HepG2 (cell line): Measurements from ENCODE around the gene RARS2. TPM values are rescaled to one million over a fixed set of nuclear protein-coding genes. Genes with fewer than 3 reads are reported as not detected.

Experiments used
- ATAC-seq: fragments of 200-7000 bp; cut with Tn5 transposase; 3 replicates; pipeline ENCODE4 v1.9.1; 2020; ENCODE audit warnings: mild to moderate bottlenecking, moderate library complexity
- BruUV-seq: library from RNA; stranded (reverse); fragments of 400-500 nt; replicated peaks from 2 replicates; lab custom pipeline; 2021; lab: Mats Ljungman, UMichigan
- CTCF ChIA-PET: fragments of 300-600 bp; formaldehyde crosslinking; extraction: SDS; loops from one replicate; lab custom pipeline; 2021; ENCODE audit warnings: low total read pairs, inconsistent platforms, low intra/inter-chr PET ratio; lab: Yijun Ruan, JAX
- POLR2A ChIA-PET: fragments of 350-600 bp; sonication (Branson Sonifier 250); formaldehyde crosslinking; loops from one replicate; lab custom pipeline; 2020; ENCODE audit warnings: antibody characterized with exemption, inconsistent platforms; lab: Yijun Ruan, JAX
- DNase-seq: peaks from one replicate; pipeline ENCODE4 v3.0.0-alpha.2; 2015; ENCODE audit warnings: low spot score
- FAIRE-seq: peaks from 3 replicates; lab custom pipeline; 2011; peaks lifted over from hg19 to GRCh38; lab: Jason Lieb, UNC
- H2AFZ ChIP-seq: one replicate; pipeline ENCODE4 v1.6.1; 2011; ENCODE audit warnings: low read length, inconsistent platforms
- H3K27ac ChIP-seq: fragments of 300-600 bp; 3 replicates; pipeline ENCODE4 v1.8.0; 2011; ENCODE audit warnings: mixed run types, mild to moderate bottlenecking, mixed read lengths, low read length, inconsistent platforms; ENCODE audit not compliant: insufficient read depth; ENCODE audit errors: extremely low read length
- H3K27me3 ChIP-seq, 2 experiments: fragments of 200-600 bp in 1 of 2; 2 replicates in 1 of 2; 3 replicates in 1 of 2; pipeline versions ENCODE4 v1.6.0 to v1.8.0; 2011; ENCODE audit warnings: low read length in 2 of 2, mild to moderate bottlenecking in 2 of 2, moderate library complexity in 2 of 2, inconsistent platforms in 1 of 2; ENCODE audit not compliant: insufficient read depth in 2 of 2, control insufficient read depth in 1 of 2
- H3K36me3 ChIP-seq, 2 experiments: fragments of 200-600 bp in 1 of 2; replicated peaks in 1 of 2; 2 replicates in 1 of 2; 3 replicates in 1 of 2; pipeline versions ENCODE4 v1.5.1 to v1.8.0; 2011; ENCODE audit warnings: low read length in 2 of 2, inconsistent platforms in 1 of 2; ENCODE audit not compliant: insufficient read depth in 2 of 2, control insufficient read depth in 1 of 2
- H3K4me1 ChIP-seq: 2 replicates; pipeline ENCODE4 v1.5.1; 2012; ENCODE audit warnings: low read length, inconsistent platforms; ENCODE audit not compliant: insufficient read depth
- H3K4me2 ChIP-seq: 2 replicates; pipeline ENCODE4 v1.6.0; 2011; ENCODE audit warnings: low read depth, low read length, inconsistent platforms
- H3K4me3 ChIP-seq, 3 experiments: fragments of 200-600 bp in 1 of 3; sonication (generic), shearing (Covaris generic) in 1 of 3; replicated peaks in 1 of 3; 2 replicates each; pipeline ENCODE4 v1.5.1; 2011 to 2016; ENCODE audit warnings: low read length in 3 of 3, inconsistent platforms in 2 of 3, low read depth in 2 of 3, mild to moderate bottlenecking in 2 of 3, control low read depth in 1 of 3, mixed read lengths in 1 of 3; ENCODE audit not compliant: insufficient read depth in 1 of 3
- H3K79me2 ChIP-seq: one replicate; pipeline ENCODE4 v1.6.1; 2011; ENCODE audit warnings: low read length, inconsistent platforms; ENCODE audit not compliant: insufficient read depth
- H3K9ac ChIP-seq: 2 replicates; pipeline ENCODE4 v1.6.0; 2011; ENCODE audit warnings: mild to moderate bottlenecking, low read depth, low read length, inconsistent platforms; ENCODE audit not compliant: insufficient read depth
- H3K9me3 ChIP-seq: 2 replicates; pipeline ENCODE4 v1.5.1; 2012; ENCODE audit warnings: mild to moderate bottlenecking, low read length
- H4K20me1 ChIP-seq: 2 replicates; pipeline ENCODE4 v1.6.0; 2011; ENCODE audit warnings: inconsistent platforms, mild to moderate bottlenecking, low read length, moderate library complexity; ENCODE audit not compliant: insufficient read depth
- ARID5B ChIP-seq: IDR thresholded peaks from 2 replicates; pipeline ENCODE4 v1.4.0; 2020; ENCODE audit warnings: mild to moderate bottlenecking, missing genetic modification reagents
- ELF3 ChIP-seq: IDR thresholded peaks from 2 replicates; pipeline ENCODE4 v1.6.1; 2016; ENCODE audit warnings: missing genetic modification reagents, missing compliant biosample characterization
- HNRNPH1 ChIP-seq: fragments of 200-400 bp; formaldehyde crosslinking; optimal IDR thresholded peaks from 2 replicates; pipeline ENCODE3; 2017; ENCODE audit warnings: mild to moderate bottlenecking, low read depth, low read length
- NFKB2 ChIP-seq: sonication (generic); formaldehyde crosslinking; IDR thresholded peaks from 2 replicates; pipeline ENCODE4 v1.4.0; 2020; ENCODE audit warnings: missing genetic modification reagents, borderline replicate concordance
- SALL2 ChIP-seq: sonication (generic); formaldehyde crosslinking; IDR thresholded peaks from 2 replicates; pipeline ENCODE4 v1.8.1; 2023; ENCODE audit warnings: mild to moderate bottlenecking, missing genetic modification reagents, inconsistent platforms
- ZNF317 ChIP-seq: sonication (generic); formaldehyde crosslinking; IDR thresholded peaks from 2 replicates; pipeline ENCODE4 v1.5.0; 2020; ENCODE audit warnings: mild to moderate bottlenecking, missing genetic modification reagents
- WGBS: methylation state at CpG from one replicate; pipeline ENCODE4 v1.1.6; 2017; ENCODE audit warnings: low lambda C conversion rate; 5-methylcytosine and 5-hydroxymethylcytosine counted together
- in situ Hi-C: cut with HindIII; loops from 2 replicates; pipeline ENCODE4 v1.10.0; 2017; ENCODE audit warnings: low pct_unique_long_range_greater_than_20kb; ENCODE audit not compliant: extremely low pct_ligation_motif_present
- intact Hi-C: fragments of 100-400 bp; cut with micrococcal nuclease; formaldehyde crosslinking; loops from one replicate; pipeline ENCODE4 v1.10.0; 2022; ENCODE audit not compliant: unreplicated experiment
- polyA plus RNA-seq, 8 experiments: library from polyadenylated mRNA; depleted of rRNA in 3 of 8; stranded (reverse) in 7 of 8; unstranded in 1 of 8; fragments of >200 nt; fragmentation: Illumina TruSeq in 4 of 8; extraction: Trizol in 4 of 8; gene quantifications; 2 replicates each; pipeline versions ENCODE4 v1.2.1 to v1.2.3, GENCODE V29; 2011 to 2016; ENCODE audit warnings: low read depth in 4 of 8, missing spikeins in 1 of 8, mixed read lengths in 1 of 8; ENCODE audit not compliant: insufficient read depth in 1 of 8
- total RNA-seq, 5 experiments: library from RNA; depleted of rRNA; stranded (reverse); fragments of >200 nt; fragmentation: Illumina TruSeq; extraction: Trizol; gene quantifications; 2 replicates each; pipeline ENCODE4 v1.2.3, GENCODE V29; 2016; ENCODE audit warnings: low read depth in 1 of 5

RARS2 gene
- total and polyA plus RNA-seq, 2 of the 13 experiments (the other 11 are each of a cell fraction or from before 2014, with no cell fraction given): 23.4 to 80.1 TPM

- Histone ChIP-seq H3K9me3 (no peaks in the 10 kb centered on the region), H3K79me2 (no peaks in the 10 kb centered on the region), H4K20me1 (no peaks in the 10 kb centered on the region), H3K9ac (no peak overlapping the region), H3K27ac (no peak overlapping the region), H3K4me2 (no peak overlapping the region), H3K36me3 (peaks cover 0 to 19% of the 10 kb centered on the region in 2 experiments; a peak in 4 of 5 replicates), H3K4me1 (peaks cover 26% of the 10 kb centered on the region), H3K4me3 (no peak overlapping the region), H2AFZ (no peak overlapping the region), H3K27me3 (no peaks in the 10 kb centered on the region)
- intact Hi-C loops: no loop called here
- in situ Hi-C loops: no loop called here
- FAIRE-seq: no peak
- TF ChIP-seq ELF3 (CRISPR knock-in tag): peak; percentile 72
- no peak for TF ChIP-seq HNRNPH1
- TF ChIP-seq ARID5B (CRISPR knock-in tag): 0 out of 2 replicates have a peak, but pooled peaks have one; percentile 20
- TF ChIP-seq NFKB2: no peak
- no peak for TF ChIP-seq SALL2 (CRISPR knock-in tag)
- peak; percentile 78 for TF ChIP-seq ZNF317
- BruUV-seq: no TSS peak
- ChIA-PET POLR2A (interaction anchor here (0.6 kb wide), 1 partner anchor 229 kb away, joined by 3 read pairs; no protein-coding TSS in a partner anchor), CTCF (no interaction called here)
- peak; percentile 83 for ATAC-seq
- DNase-seq: peak; percentile 46
- 88% methylated on average over 6 of the region's 6 CpGs for WGBS
Observed at GRCh38 chr6:87501809-87502572, 87.8 kb downstream of the RARS2 start.
